GM10266 (cell line): Measurements from ENCODE around the gene TTC14.
"Not testable (repeated sequence)": the region's sequence is repeated elsewhere in the genome, so short reads cannot be mapped to it uniquely, and the experiment has no call there.

ENCODE experiments used
- DNase-seq: peaks from one replicate; pipeline ENCODE4 v3.0.0; 2012; ENCODE audit errors: extremely low spot score
- TF ChIP-seq, protein P1 (sequence below): IDR thresholded peaks from 2 replicates; pipeline ENCODE4 v1.5.1; 2012; ENCODE audit warnings: mild to moderate bottlenecking, low read depth; ENCODE audit not compliant: control insufficient read depth, insufficient read depth; ENCODE audit errors: missing control alignments

The TTC14 gene

DNA sequence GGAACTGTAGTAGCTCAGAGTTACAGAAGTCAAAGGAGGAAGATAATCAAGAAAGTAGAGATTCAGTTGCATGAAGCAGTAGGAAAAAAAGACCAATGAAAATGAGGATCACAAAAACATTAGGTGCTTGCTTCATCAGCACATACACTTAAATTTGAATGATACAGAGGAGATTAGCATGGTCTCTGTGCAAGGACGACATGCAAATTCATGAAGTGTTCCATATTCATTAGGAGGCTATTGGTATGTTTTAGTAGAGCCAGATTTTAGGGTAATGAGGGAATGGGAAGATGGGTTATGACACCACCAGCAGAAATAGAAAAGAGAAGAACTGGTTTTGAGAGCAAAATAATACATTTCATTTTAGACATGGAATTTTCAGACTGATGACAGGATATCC lies 21.0 kb upstream of the TTC14 start:
- DNase-seq: no peak
- TF ChIP-seq, protein P1, sequence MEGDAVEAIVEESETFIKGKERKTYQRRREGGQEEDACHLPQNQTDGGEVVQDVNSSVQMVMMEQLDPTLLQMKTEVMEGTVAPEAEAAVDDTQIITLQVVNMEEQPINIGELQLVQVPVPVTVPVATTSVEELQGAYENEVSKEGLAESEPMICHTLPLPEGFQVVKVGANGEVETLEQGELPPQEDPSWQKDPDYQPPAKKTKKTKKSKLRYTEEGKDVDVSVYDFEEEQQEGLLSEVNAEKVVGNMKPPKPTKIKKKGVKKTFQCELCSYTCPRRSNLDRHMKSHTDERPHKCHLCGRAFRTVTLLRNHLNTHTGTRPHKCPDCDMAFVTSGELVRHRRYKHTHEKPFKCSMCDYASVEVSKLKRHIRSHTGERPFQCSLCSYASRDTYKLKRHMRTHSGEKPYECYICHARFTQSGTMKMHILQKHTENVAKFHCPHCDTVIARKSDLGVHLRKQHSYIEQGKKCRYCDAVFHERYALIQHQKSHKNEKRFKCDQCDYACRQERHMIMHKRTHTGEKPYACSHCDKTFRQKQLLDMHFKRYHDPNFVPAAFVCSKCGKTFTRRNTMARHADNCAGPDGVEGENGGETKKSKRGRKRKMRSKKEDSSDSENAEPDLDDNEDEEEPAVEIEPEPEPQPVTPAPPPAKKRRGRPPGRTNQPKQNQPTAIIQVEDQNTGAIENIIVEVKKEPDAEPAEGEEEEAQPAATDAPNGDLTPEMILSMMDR: no peak

GRCh38 chr3:180590396-180590795 lies 11.6 kb upstream of the TTC14 start:
- no peak for DNase-seq
- TF ChIP-seq, protein P1: no peak

- DNase-seq: not testable (repeated sequence)
Observed at GRCh38 chr3:180593631-180594030, 8.3 kb upstream of the TTC14 start.

GRCh38 chr3:180594631-180595558 lies 7.1 kb upstream of the TTC14 start:
- TF ChIP-seq, protein P1: peak; percentile 61

GRCh38 chr3:180595559-180595935 lies 6.4 kb upstream of the TTC14 start:
- TF ChIP-seq, protein P1: no peak

More at GRCh38 chr3:180594631-180595558, 7.1 kb upstream of the TTC14 start:
- DNase-seq: peak; percentile 42

GRCh38 chr3:180600473-180600872 lies 1.5 kb upstream of the TTC14 start:
- TF ChIP-seq, protein P1: no peak
- DNase-seq: no peak

More at GRCh38 chr3:180595559-180595935, 6.4 kb upstream of the TTC14 start:
- no peak for DNase-seq

DNA sequence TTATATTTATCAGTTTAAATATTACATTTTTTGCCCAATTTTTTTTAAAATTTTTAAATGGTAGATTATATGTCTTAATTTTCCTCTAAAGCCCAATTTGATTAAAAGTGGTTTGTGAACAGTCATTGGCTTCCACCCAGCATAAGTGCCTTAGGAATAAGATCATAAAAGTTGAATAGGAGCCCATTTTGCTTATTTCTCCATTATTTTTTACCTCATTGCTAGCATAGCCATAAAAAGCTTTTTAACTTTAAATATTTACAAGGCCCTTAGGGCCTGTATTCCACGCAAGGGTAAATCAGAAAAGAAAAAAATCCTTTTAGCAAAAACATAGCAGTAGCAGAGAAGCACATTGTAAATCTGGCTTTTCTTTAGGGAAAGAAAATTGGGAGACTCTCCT lies 9.0 kb downstream of the TTC14 start:
- TF ChIP-seq, protein P1: no peak

More for the DNA sequence above, 9.0 kb downstream of the TTC14 start:
- no peak for DNase-seq
